ENCODE measurements around the gene NRARP.

DNA sequence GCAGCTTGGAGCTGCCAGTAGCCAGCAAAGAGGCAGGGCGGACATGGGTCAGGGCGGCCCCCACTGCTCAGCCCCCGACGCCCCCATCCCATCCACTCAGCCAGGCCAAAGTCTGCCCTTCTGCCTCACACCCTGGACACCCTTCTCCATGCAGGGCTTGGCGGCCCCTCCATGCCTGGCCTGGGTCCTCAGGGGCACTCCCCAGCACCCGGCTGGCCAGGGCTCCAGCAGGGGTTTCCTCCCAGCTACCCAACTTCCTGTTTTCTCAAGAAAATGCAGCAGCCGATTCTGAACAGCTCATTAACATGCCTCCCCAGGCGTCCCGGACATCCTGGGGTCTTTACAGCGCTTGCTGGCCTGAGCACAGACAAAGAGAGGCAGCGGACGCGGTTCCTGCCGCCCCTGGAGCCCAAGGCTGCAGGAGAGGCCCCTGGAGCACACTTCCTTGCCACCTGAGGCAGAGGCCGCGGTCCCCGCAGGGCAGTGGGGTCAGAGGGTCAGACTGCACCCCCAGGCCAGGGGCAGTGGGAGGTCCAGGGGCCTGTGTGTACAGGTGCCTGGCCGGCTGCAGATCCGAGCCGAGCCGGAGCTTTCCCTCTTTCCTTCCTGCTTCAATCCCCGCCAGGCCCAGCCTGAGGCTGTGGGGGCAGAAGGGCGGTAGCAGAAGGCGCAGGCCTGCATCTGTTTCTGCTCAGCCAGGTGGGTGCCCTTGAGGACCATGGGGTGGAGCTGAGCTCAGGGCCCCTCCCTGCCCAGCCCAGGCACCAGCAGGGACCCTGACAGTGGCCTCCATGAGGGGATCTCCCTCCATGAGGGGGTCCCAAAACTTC, 18.7 kb upstream of the NRARP start:
- TF ChIP-seq CTCF (tag by site-specific recombination; IDR thresholded peaks at IDR 0.05) (no peak), YY1 (tag by site-specific recombination; IDR thresholded peaks at IDR 0.05) (no peak), ZNF423 (tag by site-specific recombination; IDR thresholded peaks at IDR 0.05) (no peak)
- TF ChIP-seq, protein P1, sequence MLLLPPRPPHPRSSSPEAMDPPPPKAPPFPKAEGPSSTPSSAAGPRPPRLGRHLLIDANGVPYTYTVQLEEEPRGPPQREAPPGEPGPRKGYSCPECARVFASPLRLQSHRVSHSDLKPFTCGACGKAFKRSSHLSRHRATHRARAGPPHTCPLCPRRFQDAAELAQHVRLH (tag by site-specific recombination; IDR thresholded peaks at IDR 0.05): no peak
- TF ChIP-seq, protein P2, sequence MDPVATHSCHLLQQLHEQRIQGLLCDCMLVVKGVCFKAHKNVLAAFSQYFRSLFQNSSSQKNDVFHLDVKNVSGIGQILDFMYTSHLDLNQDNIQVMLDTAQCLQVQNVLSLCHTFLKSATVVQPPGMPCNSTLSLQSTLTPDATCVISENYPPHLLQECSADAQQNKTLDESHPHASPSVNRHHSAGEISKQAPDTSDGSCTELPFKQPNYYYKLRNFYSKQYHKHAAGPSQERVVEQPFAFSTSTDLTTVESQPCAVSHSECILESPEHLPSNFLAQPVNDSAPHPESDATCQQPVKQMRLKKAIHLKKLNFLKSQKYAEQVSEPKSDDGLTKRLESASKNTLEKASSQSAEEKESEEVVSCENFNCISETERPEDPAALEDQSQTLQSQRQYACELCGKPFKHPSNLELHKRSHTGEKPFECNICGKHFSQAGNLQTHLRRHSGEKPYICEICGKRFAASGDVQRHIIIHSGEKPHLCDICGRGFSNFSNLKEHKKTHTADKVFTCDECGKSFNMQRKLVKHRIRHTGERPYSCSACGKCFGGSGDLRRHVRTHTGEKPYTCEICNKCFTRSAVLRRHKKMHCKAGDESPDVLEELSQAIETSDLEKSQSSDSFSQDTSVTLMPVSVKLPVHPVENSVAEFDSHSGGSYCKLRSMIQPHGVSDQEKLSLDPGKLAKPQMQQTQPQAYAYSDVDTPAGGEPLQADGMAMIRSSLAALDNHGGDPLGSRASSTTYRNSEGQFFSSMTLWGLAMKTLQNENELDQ (tag by site-specific recombination; IDR thresholded peaks at IDR 0.05; ENCODE audit: low read depth): no peak
